ENCODE data around the gene GLMN. TPM values are rescaled to one million over a fixed set of nuclear protein-coding genes. Genes with fewer than 3 reads are reported as not detected.
"Not testable (repeated sequence)": the region's sequence is repeated elsewhere in the genome, so short reads cannot be mapped to it uniquely, and the experiment has no call there.

Gene GLMN
- total RNA-seq, 1 donor from 2014 or later, result 19.9 TPM

GRCh38 chr1:92274939-92275338 lies 23.8 kb downstream of the GLMN start:
- H3K4me3 Mint-ChIP-seq, result no peak overlapping the region
- H3K9me3 Mint-ChIP-seq, result no peaks in the 10 kb centered on the region
- no peak for DNase-seq (ENCODE audit: extremely low spot score, unreplicated experiment)
- H3K36me3 Mint-ChIP-seq, result peaks cover 52% of the 10 kb centered on the region
- H3K27ac Mint-ChIP-seq, result no peak overlapping the region
- no peak for TF ChIP-seq CTCF (conservative IDR thresholded peaks at IDR 0.05)
- no peaks in the 10 kb centered on the region for H3K4me1 Mint-ChIP-seq (ENCODE audit: unreplicated experiment)
- H3K27me3 Mint-ChIP-seq, result no peaks in the 10 kb centered on the region

- Mint-ChIP-seq H3K4me3 (no peak overlapping the region), H3K9me3 (no peaks in the 10 kb centered on the region), H3K36me3 (peaks cover 42% of the 10 kb centered on the region), H3K27ac (no peak overlapping the region), H3K4me1 (ENCODE audit: unreplicated experiment) (no peaks in the 10 kb centered on the region), H3K27me3 (no peaks in the 10 kb centered on the region)
- TF ChIP-seq CTCF (conservative IDR thresholded peaks at IDR 0.05), result no peak
- no peak for DNase-seq (ENCODE audit: extremely low spot score, unreplicated experiment)
These were observed 25.7 kb downstream of the GLMN start for GRCh38 chr1:92273039-92273438.

- no peaks in the 10 kb centered on the region for H3K4me1 Mint-ChIP-seq (ENCODE audit: unreplicated experiment)
- TF ChIP-seq CTCF (conservative IDR thresholded peaks at IDR 0.05), result no peak
- H3K27ac Mint-ChIP-seq, result no peak overlapping the region
- no peak for DNase-seq (ENCODE audit: extremely low spot score, unreplicated experiment)
- no peak overlapping the region for H3K4me3 Mint-ChIP-seq
- no peaks in the 10 kb centered on the region for H3K27me3 Mint-ChIP-seq
- no peaks in the 10 kb centered on the region for H3K9me3 Mint-ChIP-seq
- peaks cover 31% of the 10 kb centered on the region for H3K36me3 Mint-ChIP-seq
These were observed 36.3 kb downstream of the GLMN start for GRCh38 chr1:92262516-92262915.

GRCh38 chr1:92259350-92259749 lies 39.4 kb downstream of the GLMN start:
- peaks cover 58% of the 10 kb centered on the region for H3K36me3 Mint-ChIP-seq
- no peak for TF ChIP-seq CTCF (conservative IDR thresholded peaks at IDR 0.05)
- H3K27ac Mint-ChIP-seq, result no peak overlapping the region
- no peaks in the 10 kb centered on the region for H3K27me3 Mint-ChIP-seq
- no peaks in the 10 kb centered on the region for H3K4me1 Mint-ChIP-seq (ENCODE audit: unreplicated experiment)
- H3K4me3 Mint-ChIP-seq, result no peak overlapping the region
- H3K9me3 Mint-ChIP-seq, result peaks cover 5% of the 10 kb centered on the region
- no peak for DNase-seq (ENCODE audit: extremely low spot score, unreplicated experiment)

- peaks cover 55% of the 10 kb centered on the region for H3K36me3 Mint-ChIP-seq
- H3K4me3 Mint-ChIP-seq, result not testable (repeated sequence)
These were observed 44.1 kb downstream of the GLMN start for GRCh38 chr1:92254714-92255113.

GRCh38 chr1:92244376-92244775 lies 54.4 kb downstream of the GLMN start:
- DNase-seq (ENCODE audit: extremely low spot score, unreplicated experiment), result no peak
- Mint-ChIP-seq H3K27me3 (no peaks in the 10 kb centered on the region), H3K9me3 (no peaks in the 10 kb centered on the region), H3K27ac (no peak overlapping the region), H3K4me1 (ENCODE audit: unreplicated experiment) (no peaks in the 10 kb centered on the region), H3K4me3 (no peak overlapping the region), H3K36me3 (peaks cover 3% of the 10 kb centered on the region)
- no peak for TF ChIP-seq CTCF (conservative IDR thresholded peaks at IDR 0.05)

More at GRCh38 chr1:92254714-92255113, 44.1 kb downstream of the GLMN start:
- not testable (repeated sequence) for H3K27ac Mint-ChIP-seq; H3K27me3 Mint-ChIP-seq; H3K4me1 Mint-ChIP-seq (ENCODE audit: unreplicated experiment); DNase-seq (ENCODE audit: extremely low spot score, unreplicated experiment)
- H3K9me3 Mint-ChIP-seq, result peaks cover 11% of the 10 kb centered on the region
